ENCODE measurements around the gene ATF7IP2. TPM values are rescaled to one million over a fixed set of nuclear protein-coding genes. Genes with fewer than 3 reads are reported as not detected.
"Not testable (repeated sequence)": the region's sequence is repeated elsewhere in the genome, so short reads cannot be mapped to it uniquely, and the experiment has no call there.

Gene ATF7IP2, protein sequence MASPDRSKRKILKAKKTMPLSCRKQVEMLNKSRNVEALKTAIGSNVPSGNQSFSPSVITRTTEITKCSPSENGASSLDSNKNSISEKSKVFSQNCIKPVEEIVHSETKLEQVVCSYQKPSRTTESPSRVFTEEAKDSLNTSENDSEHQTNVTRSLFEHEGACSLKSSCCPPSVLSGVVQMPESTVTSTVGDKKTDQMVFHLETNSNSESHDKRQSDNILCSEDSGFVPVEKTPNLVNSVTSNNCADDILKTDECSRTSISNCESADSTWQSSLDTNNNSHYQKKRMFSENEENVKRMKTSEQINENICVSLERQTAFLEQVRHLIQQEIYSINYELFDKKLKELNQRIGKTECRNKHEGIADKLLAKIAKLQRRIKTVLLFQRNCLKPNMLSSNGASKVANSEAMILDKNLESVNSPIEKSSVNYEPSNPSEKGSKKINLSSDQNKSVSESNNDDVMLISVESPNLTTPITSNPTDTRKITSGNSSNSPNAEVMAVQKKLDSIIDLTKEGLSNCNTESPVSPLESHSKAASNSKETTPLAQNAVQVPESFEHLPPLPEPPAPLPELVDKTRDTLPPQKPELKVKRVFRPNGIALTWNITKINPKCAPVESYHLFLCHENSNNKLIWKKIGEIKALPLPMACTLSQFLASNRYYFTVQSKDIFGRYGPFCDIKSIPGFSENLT
- total RNA-seq = 10 to 100 TPM in 2 of 3 donors, 1 to 10 TPM in 1; 5.0 to 14.5 (median 11.0) TPM
- long read RNA-seq, donor 1, partial matches to known transcripts = 1 of 3 reads
- long read RNA-seq, donor 1, other reads (novel, unspliced or antisense) = 0 of 3 reads
- long read RNA-seq, donor 2, partial matches to known transcripts = 0 of 2 reads
- long read RNA-seq, donor 2, other reads (novel, unspliced or antisense) = 0 of 2 reads

DNA sequence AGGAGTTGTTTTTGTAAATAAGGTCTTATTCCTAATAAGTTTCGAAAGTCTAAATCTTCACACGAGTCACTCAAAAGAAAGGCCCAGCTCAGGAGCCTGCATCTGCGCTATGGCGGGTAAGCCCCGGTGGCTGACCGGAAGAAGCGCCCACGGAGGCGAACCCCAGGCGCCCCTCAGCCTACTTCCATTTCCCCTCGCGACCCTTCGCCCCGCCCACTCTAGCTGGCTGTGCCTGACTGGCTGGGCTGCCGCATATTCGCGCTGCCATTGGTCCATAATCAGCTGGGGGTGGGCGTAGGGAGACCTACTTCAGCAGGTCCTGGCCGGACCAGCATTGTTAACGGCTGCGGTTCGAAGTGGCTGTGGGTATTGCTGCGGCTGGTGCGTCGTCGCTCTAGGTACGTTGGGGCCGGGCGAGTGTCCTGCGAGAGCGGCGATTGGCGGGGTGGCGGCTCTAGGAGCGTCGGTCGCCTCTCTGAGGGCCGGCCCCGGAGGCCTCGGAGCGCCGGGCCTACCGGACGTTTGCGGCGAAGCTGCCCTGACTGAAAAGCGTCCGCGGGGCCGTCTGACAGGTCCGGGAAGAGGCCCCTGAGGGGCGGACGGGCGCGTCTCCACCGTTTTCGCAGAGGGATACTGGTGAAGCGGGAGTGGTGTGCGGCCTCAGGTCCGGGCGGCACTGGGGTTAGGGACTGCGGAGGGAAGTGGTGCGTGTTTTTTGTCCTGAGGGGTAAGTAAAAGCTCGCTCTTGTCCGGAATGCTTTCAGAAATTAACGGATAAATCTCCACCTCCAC lies at the start of gene ATF7IP2:
ATF7IP2 (plus strand) TSS at position 337 of the 792 bp plus-strand sequence. CDS start 44,560 bp downstream, outside the sequence.
- peak within 1 kb of the TSS; percentile 41 for H3K4me3 ChIP-seq
- H3K9me3 ChIP-seq = no peaks in the 10 kb centered on the region
- intact Hi-C loops (cut with DNase I, micrococcal nuclease) = no loop called here
- H3K36me3 ChIP-seq (ENCODE audit: low read depth) = no peaks in the 10 kb centered on the region
- TF ChIP-seq, protein P1, sequence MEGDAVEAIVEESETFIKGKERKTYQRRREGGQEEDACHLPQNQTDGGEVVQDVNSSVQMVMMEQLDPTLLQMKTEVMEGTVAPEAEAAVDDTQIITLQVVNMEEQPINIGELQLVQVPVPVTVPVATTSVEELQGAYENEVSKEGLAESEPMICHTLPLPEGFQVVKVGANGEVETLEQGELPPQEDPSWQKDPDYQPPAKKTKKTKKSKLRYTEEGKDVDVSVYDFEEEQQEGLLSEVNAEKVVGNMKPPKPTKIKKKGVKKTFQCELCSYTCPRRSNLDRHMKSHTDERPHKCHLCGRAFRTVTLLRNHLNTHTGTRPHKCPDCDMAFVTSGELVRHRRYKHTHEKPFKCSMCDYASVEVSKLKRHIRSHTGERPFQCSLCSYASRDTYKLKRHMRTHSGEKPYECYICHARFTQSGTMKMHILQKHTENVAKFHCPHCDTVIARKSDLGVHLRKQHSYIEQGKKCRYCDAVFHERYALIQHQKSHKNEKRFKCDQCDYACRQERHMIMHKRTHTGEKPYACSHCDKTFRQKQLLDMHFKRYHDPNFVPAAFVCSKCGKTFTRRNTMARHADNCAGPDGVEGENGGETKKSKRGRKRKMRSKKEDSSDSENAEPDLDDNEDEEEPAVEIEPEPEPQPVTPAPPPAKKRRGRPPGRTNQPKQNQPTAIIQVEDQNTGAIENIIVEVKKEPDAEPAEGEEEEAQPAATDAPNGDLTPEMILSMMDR (IDR thresholded peaks at IDR 0.05) = no peak
- ATAC-seq (peak; percentile 95), DNase-seq (peak; percentile 86 to 90 (median 87))
- H3K4me1 ChIP-seq (ENCODE audit: low read depth) = peaks cover 12% of the 10 kb centered on the region

DNA sequence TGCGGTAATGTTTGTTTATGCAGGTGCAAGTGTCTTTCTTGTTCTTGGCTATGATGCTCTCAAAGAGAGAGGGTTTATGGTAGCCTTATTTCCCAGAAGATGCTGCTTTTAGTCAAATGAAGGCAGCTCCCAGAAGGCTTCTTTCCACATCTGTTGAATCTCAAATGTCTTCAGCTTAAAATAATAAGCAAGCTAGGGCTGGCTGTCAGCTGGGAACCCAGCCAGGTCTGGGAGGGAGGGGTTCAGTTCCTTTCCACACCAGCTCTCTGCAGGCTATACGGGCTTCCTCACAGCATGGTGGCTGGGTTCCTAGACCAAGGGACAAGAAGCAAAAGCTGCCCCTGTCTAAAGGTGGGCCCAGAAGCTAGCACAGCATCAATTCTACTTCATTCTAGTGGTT lies 47.4 kb upstream of the ATF7IP2 start:
- H3K36me3 ChIP-seq (ENCODE audit: low read depth) = no peaks in the 10 kb centered on the region
- H3K4me3 ChIP-seq = no peak overlapping the region
- TF ChIP-seq, protein P1 (IDR thresholded peaks at IDR 0.05) = no peak
- H3K9me3 ChIP-seq = peaks cover 42% of the 10 kb centered on the region
- DNase-seq (no peak), ATAC-seq (no peak)
- intact Hi-C loops (cut with DNase I, micrococcal nuclease) = no loop called here
- no peaks in the 10 kb centered on the region for H3K4me1 ChIP-seq (ENCODE audit: low read depth)

DNA sequence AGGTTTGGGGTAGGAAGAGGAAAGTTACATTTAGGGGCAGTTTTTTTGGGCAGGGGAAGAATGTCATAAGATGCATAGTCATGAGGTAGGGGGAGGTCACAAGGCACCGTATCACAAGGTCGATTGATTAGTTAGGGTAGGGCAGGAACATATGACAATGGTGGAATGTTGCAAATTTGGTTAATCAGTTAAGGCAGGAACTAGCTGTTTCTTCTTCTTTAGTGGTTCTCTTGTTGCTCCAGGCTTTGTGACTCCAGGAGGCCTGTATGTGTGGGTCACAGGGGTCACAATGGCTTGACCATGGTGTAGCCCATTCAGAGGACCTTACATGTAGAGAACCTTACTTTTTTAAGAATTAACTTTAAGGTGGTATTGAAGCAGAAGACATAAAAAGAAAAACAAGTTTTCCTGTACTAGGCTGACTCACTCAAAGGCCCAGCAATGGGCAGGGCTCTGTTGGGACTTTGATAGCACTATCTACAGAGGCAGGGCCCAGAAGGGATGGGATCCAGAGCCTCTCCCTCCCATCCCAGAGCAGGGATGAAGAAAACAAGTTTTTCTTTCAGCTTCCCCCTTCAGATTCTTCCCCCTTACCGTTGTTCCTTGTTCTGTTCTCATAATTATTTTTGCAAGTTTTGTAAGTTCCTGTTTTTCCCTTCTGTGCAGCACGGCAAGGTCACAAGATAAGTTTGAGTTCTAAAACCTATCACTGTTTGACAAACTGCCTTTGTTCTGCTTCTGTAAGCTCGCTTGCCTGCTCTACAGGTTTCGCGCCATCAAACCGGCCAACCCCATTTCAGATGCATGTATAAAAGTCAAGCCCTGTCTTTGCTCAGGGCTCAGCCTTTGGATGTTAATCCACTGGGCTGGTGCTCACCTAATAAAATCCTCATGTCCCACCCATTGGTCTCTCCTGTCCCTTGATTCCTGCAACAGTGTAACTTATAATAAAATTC lies 45.8 kb upstream of the ATF7IP2 start:
- TF ChIP-seq, protein P1 (IDR thresholded peaks at IDR 0.05) = no peak
- DNase-seq = no peak
- no peaks in the 10 kb centered on the region for H3K4me1 ChIP-seq (ENCODE audit: low read depth)
- H3K36me3 ChIP-seq (ENCODE audit: low read depth) = no peaks in the 10 kb centered on the region
- no peak for ATAC-seq
- H3K4me3 ChIP-seq = no peak overlapping the region
- intact Hi-C loops (cut with DNase I, micrococcal nuclease) = no loop called here
- peaks cover 43% of the 10 kb centered on the region for H3K9me3 ChIP-seq

DNA sequence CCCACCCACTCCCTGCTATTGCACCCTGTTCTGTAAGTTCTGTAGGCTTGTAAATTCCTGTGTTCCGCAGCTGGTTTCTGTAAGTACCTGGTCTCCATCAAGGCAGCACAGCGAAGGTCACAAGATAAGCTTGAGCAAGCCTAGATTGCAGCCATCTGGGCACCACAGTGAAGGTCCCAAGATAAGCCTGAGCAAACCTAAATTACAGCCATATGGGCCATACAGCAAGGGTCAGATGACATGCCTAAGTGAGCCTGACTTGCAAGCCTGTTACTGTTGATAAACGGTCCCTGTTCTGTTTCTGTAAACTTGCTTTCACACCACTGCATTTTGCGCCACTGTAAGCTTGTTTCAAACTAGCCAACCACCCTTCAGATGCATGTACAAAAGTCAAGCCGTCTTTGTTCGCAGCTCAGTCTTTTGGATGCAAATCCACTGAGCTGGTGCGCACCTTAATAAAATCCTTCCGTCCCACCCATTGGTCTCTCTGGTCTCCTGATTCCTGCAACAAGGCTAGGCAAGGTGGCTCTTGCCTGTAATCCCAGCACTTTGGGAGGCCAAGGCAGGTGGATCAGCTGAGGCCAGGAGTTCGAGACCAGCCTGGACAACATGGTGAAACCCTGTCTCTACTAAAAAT lies 42.6 kb upstream of the ATF7IP2 start:
- Histone ChIP-seq H3K9me3 (peaks cover 43% of the 10 kb centered on the region), H3K4me3 (no peak overlapping the region), H3K4me1 (ENCODE audit: low read depth) (no peaks in the 10 kb centered on the region), H3K36me3 (ENCODE audit: low read depth) (no peaks in the 10 kb centered on the region)
- ATAC-seq (no peak), DNase-seq (no peak)
- intact Hi-C loops (cut with DNase I, micrococcal nuclease) = no loop called here
- TF ChIP-seq, protein P1 (IDR thresholded peaks at IDR 0.05) = no peak

DNA sequence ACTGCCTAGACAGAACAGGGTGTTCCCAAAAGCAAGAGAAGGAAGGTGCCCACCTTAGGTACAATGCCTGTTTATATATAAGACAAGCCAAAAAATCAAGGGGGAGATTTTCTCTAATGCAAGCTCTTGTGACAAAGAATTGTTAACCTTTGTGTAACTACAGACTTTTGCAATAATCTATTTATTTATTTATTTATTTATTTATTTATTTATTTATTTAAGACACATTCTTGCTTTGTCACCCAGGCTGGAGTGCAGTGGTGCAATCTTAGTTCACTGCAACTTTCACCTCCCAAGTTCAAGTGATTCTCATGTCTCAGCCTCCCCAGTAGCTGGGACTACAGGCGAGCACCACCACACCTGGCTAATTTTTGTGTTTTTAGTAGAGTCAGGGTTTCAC lies 41.2 kb upstream of the ATF7IP2 start:
- DNase-seq; H3K4me3 ChIP-seq; intact Hi-C loops (cut with DNase I, micrococcal nuclease); H3K36me3 ChIP-seq (ENCODE audit: low read depth); H3K4me1 ChIP-seq (ENCODE audit: low read depth); ATAC-seq: not testable (repeated sequence)
- H3K9me3 ChIP-seq = peaks cover 34% of the 10 kb centered on the region

All from mucosa of descending colon (tissue), 3 donors.